ENCODE measurements around the gene GANC. TPM values are rescaled to one million over a fixed set of nuclear protein-coding genes. Genes with fewer than 3 reads are reported as not detected.

The GANC gene
- total RNA-seq, 1 experiment from 2014 or later: 7.4 TPM

- Histone ChIP-seq H3K4me3 (no peak overlapping the region), H3K36me3 (no peaks in the 10 kb centered on the region), H3K27me3 (no peaks in the 10 kb centered on the region), H3K9me3 (no peaks in the 10 kb centered on the region)
- no peak for DNase-seq
Measured at GRCh38 chr15:42356851-42357250, 83.8 kb downstream of the GANC start.

- DNase-seq: no peak
- Histone ChIP-seq H3K27me3 (no peaks in the 10 kb centered on the region), H3K4me3 (no peak overlapping the region), H3K36me3 (no peaks in the 10 kb centered on the region), H3K9me3 (no peaks in the 10 kb centered on the region)
Measured at GRCh38 chr15:42358141-42358540, 85.1 kb downstream of the GANC start.

- no peaks in the 10 kb centered on the region for H3K36me3 ChIP-seq
- no peaks in the 10 kb centered on the region for H3K9me3 ChIP-seq
- DNase-seq: no peak
- H3K27me3 ChIP-seq: no peaks in the 10 kb centered on the region
- no peak within 1 kb of the TSS for H3K4me3 ChIP-seq
Measured at GRCh38 chr15:42359249-42359648, 86.2 kb downstream of the GANC start, which contains the start of gene CAPN3. Gene CAPN3, plus strand, starts transcription at chr15:42359501. Its CDS starts 305 bp downstream, at chr15:42359806.

DNA sequence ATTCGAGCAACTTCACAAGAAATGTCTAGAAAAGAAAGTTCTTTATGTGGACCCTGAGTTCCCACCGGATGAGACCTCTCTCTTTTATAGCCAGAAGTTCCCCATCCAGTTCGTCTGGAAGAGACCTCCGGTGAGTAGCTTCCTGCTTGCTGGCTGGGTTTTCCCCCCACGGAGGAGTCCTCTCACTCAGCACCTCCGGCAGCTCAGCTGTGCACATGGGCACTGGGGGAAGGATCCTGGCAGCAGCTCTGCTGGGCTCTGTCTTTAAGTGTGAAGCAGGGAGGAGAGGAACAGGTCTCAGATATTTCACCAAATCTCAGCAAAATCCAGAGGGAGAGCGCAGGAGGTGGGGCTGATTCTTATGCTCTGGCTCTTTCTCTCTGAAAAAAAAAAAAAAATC, 87.0 kb downstream of the GANC start:
- no peak for DNase-seq
- no peaks in the 10 kb centered on the region for H3K36me3 ChIP-seq
- no peaks in the 10 kb centered on the region for H3K27me3 ChIP-seq
- no peak overlapping the region for H3K4me3 ChIP-seq
- H3K9me3 ChIP-seq: no peaks in the 10 kb centered on the region

DNA sequence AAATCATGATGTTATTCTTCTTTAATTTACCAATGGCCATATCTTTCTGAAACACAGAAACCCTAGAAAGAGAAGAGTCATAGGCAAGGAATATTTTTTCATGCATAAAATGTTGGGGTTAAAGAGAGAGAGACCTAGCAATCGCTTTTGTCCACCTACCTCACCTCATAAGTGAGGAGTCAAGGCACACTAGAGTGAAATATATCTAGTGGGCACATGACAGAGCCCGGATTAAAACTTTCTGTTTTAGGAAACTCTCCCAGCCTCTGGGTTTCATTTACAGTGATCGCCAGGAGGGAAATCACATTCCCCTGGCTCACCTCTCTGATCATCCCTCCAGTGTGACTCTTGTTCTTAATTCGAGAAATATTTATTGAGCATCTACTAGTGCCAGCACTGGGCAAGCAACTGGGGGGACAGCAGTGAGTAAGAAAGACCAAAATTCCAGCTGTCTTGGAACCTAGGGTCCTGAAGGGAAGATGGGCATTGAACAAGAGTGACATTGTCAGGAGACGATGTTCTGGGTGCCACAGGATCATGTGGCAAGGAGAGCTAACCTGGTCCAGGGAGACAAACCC, 87.6 kb downstream of the GANC start:
- Histone ChIP-seq H3K9me3 (no peaks in the 10 kb centered on the region), H3K4me3 (no peak overlapping the region), H3K36me3 (no peaks in the 10 kb centered on the region), H3K27me3 (no peaks in the 10 kb centered on the region)
- DNase-seq: no peak

- Histone ChIP-seq H3K36me3 (no peaks in the 10 kb centered on the region), H3K4me3 (no peak overlapping the region), H3K27me3 (no peaks in the 10 kb centered on the region), H3K9me3 (no peaks in the 10 kb centered on the region)
- DNase-seq: no peak
Measured at GRCh38 chr15:42363487-42363886, 90.5 kb downstream of the GANC start.

DNA sequence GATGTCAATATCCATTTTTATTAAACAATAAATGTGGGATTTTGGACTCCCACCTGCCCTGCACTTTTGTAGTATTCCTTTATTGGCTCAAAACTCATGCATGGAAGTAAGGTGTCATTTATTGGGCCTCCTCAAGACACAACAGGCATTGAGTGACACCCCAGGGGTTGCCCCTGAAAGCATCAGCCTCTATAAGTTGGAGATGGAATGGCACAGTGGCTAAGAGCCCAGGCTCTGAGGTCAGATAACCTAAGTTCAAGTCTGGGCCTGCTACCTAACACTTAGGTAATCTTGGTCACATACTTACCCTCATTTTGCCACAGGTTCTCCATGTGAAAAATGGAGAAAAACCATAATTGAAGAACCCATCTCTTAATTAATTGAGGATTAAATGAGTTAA, 90.9 kb downstream of the GANC start:
- no peaks in the 10 kb centered on the region for H3K27me3 ChIP-seq
- no peak for DNase-seq
- no peak overlapping the region for H3K4me3 ChIP-seq
- no peaks in the 10 kb centered on the region for H3K36me3 ChIP-seq
- H3K9me3 ChIP-seq: no peaks in the 10 kb centered on the region

DNA sequence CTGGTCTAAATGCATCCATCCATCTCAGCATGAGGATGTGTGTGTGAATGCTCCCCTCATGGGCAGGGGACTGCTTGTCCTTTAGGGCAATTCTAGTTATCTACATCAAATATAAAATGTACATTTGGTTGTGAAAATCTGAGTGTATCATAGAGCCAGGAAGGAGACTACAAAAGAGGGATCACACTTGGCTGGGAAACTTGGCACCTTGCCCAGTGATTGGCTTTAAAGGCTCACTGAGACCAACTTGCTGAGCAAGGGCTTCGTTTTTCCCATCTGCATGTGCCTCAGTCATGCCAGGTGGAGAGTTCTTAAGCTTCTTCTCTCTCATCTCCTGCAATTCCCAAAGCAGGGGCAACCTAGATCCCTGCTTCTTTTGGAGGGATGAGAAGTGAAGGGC, 91.5 kb downstream of the GANC start:
- no peaks in the 10 kb centered on the region for H3K9me3 ChIP-seq
- DNase-seq: no peak
- H3K27me3 ChIP-seq: no peaks in the 10 kb centered on the region
- H3K36me3 ChIP-seq: no peaks in the 10 kb centered on the region
- H3K4me3 ChIP-seq: no peak overlapping the region

- no peak for DNase-seq
- Histone ChIP-seq H3K36me3 (no peaks in the 10 kb centered on the region), H3K4me3 (no peak overlapping the region), H3K27me3 (no peaks in the 10 kb centered on the region), H3K9me3 (no peaks in the 10 kb centered on the region)
Measured at GRCh38 chr15:42365921-42366550, 93.0 kb downstream of the GANC start.

DNA sequence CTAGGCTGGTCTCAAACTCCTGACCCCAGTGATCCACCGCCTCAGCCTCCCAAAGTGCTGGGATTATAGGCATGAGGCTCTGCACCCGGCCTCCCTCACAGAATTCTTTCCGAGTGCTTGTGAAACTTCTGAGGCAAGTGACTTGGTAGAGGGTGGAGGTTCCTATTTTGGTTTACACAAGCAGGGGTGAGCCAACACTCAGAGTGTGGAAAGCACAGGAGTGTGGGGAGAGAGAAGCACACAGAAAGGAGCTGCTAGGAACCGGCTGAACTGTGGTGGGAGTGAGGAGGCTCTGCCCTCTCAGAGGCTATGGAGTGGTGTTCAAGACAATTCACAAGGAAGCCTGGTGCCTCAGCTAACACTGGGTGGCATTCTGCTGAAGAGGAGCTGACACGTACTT, 94.0 kb downstream of the GANC start:
- H3K9me3 ChIP-seq: no peaks in the 10 kb centered on the region
- DNase-seq: no peak
- H3K4me3 ChIP-seq: no peak overlapping the region
- H3K36me3 ChIP-seq: no peaks in the 10 kb centered on the region
- H3K27me3 ChIP-seq: no peaks in the 10 kb centered on the region

- DNase-seq: no peak
- no peak overlapping the region for H3K4me3 ChIP-seq
- no peaks in the 10 kb centered on the region for H3K9me3 ChIP-seq
- H3K27me3 ChIP-seq: no peaks in the 10 kb centered on the region
- no peaks in the 10 kb centered on the region for H3K36me3 ChIP-seq
Measured at GRCh38 chr15:42368096-42368495, 95.1 kb downstream of the GANC start.

DNA sequence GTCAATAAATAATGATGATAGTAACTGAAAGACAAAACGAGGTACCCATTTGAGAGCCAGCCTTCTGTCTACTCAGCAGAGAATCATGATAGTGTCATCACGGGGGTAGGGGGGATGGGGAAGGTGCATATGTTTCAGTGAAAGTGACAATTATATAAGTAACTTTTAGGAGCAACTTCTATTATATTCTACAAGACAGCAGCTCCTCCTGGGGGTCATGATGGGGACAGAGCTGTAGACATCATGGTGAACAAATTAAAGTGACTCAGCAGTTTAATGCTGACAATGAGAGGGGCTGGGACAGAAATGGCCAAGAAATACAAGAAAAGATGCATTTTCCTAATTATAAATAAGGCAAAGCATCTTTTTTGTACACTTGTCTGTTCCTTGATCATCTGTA, 98.1 kb downstream of the GANC start:
- DNase-seq: no peak
- no peaks in the 10 kb centered on the region for H3K9me3 ChIP-seq
- H3K4me3 ChIP-seq: no peak overlapping the region
- H3K36me3 ChIP-seq: no peaks in the 10 kb centered on the region
- H3K27me3 ChIP-seq: no peaks in the 10 kb centered on the region

- Histone ChIP-seq H3K27me3 (no peaks in the 10 kb centered on the region), H3K4me3 (no peak overlapping the region), H3K9me3 (peaks cover 2% of the 10 kb centered on the region; the same call in 1 of the 2 replicates), H3K36me3 (no peaks in the 10 kb centered on the region)
- DNase-seq: no peak
Measured at GRCh38 chr15:42373274-42373673, 100.3 kb downstream of the GANC start.

GRCh38 chr15:42373936-42374335, 100.9 kb downstream of the GANC start:
- Histone ChIP-seq H3K27me3 (no peaks in the 10 kb centered on the region), H3K36me3 (no peaks in the 10 kb centered on the region), H3K9me3 (peaks cover 2% of the 10 kb centered on the region; the same call in 1 of the 2 replicates), H3K4me3 (no peak overlapping the region)
- no peak for DNase-seq

GRCh38 chr15:42374810-42375209, 101.8 kb downstream of the GANC start:
- no peak for DNase-seq
- Histone ChIP-seq H3K36me3 (no peaks in the 10 kb centered on the region), H3K9me3 (peaks cover 2% of the 10 kb centered on the region; the same call in 1 of the 2 replicates), H3K4me3 (no peak overlapping the region), H3K27me3 (no peaks in the 10 kb centered on the region)

GRCh38 chr15:42375252-42375651, 102.3 kb downstream of the GANC start:
- DNase-seq: no peak
- Histone ChIP-seq H3K36me3 (no peaks in the 10 kb centered on the region), H3K4me3 (no peak overlapping the region), H3K9me3 (peaks cover 2% of the 10 kb centered on the region; the same call in 1 of the 2 replicates), H3K27me3 (no peaks in the 10 kb centered on the region)

- H3K36me3 ChIP-seq: no peaks in the 10 kb centered on the region
- H3K9me3 ChIP-seq: peaks cover 2% of the 10 kb centered on the region; the same call in 1 of the 2 replicates
- no peak overlapping the region for H3K4me3 ChIP-seq
- no peak for DNase-seq
- no peaks in the 10 kb centered on the region for H3K27me3 ChIP-seq
Measured at GRCh38 chr15:42375941-42376340, 102.9 kb downstream of the GANC start.

DNA sequence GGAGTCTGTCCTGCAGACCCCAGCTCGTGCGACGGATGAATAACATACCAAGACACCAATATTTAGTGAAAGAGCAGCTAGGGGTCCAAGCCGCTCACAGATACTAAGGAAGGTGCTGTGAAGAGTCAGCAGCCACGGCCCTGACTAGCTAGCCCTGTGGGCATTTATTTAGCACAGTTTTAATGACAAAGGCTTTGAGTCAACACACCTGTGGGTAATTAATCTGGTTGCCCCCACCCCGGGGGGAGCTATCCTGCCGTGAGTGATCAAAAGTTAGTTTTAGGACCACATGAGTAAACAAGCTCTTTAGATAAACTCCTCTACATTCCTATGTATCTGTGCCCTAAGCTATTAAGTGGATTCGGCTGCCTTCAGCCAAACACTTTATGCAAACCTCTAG, 105.0 kb downstream of the GANC start:
- no peaks in the 10 kb centered on the region for H3K36me3 ChIP-seq
- DNase-seq: no peak
- no peaks in the 10 kb centered on the region for H3K27me3 ChIP-seq
- H3K9me3 ChIP-seq: peaks cover 2% of the 10 kb centered on the region; the same call in 1 of the 2 replicates
- no peak overlapping the region for H3K4me3 ChIP-seq
